Suprapubic skin (tissue), 4 donors: ENCODE results near the gene GPER1. TPM values are rescaled to one million over a fixed set of nuclear protein-coding genes. Genes with fewer than 3 reads are reported as not detected.

ENCODE experiments used
- DNase-seq, 2 donors: peaks; one replicate each; pipeline ENCODE4 v3.0.0-alpha.2; 2019; ENCODE audit warnings: low spot score in 2 of 2
- H3K27ac ChIP-seq: fragments of 200-600 bp; sonication (generic); one replicate; pipeline ENCODE4 v1.5.1; 2019
- H3K27me3 ChIP-seq: fragments of 200-600 bp; sonication (generic); one replicate; pipeline ENCODE4 v1.5.1; 2019
- H3K36me3 ChIP-seq: fragments of 200-600 bp; sonication (generic); one replicate; pipeline ENCODE4 v1.5.1; 2019
- H3K4me1 ChIP-seq: fragments of 200-600 bp; sonication (generic); one replicate; pipeline ENCODE4 v1.5.1; 2019
- H3K4me3 ChIP-seq: fragments of 200-600 bp; sonication (generic); one replicate; pipeline ENCODE4 v1.5.1; 2019; ENCODE audit warnings: mild to moderate bottlenecking
- H3K9me3 ChIP-seq: fragments of 200-600 bp; sonication (generic); one replicate; pipeline ENCODE4 v1.5.1; 2019
- EP300 ChIP-seq: sonication (generic); formaldehyde crosslinking; IDR thresholded peaks from one replicate; pipeline ENCODE4 v1.6.1; 2017; ENCODE audit warnings: antibody characterized with exemption
- POLR2A ChIP-seq, 2 donors: fragments of 450-650 bp; IDR thresholded peaks; one replicate each; pipeline ENCODE4 v1.6.1; 2017; ENCODE audit warnings: antibody characterized with exemption in 2 of 2, mild to moderate bottlenecking in 2 of 2, moderate library complexity in 2 of 2
- POLR2AphosphoS5 ChIP-seq, 3 donors: sonication (generic); formaldehyde crosslinking; IDR thresholded peaks; one replicate each; pipeline ENCODE4 v1.6.1; 2017; ENCODE audit warnings: antibody characterized with exemption in 3 of 3
- WGBS: methylation state at CpG from one replicate; pipeline ENCODE4 v1.1.5; 2018; 5-methylcytosine and 5-hydroxymethylcytosine counted together
- total RNA-seq, 4 donors: library from RNA; depleted of rRNA; stranded (reverse); fragments of >200 nt; gene quantifications; one replicate each; pipeline ENCODE4 v1.1.0, GENCODE V29; 2016
- TF ChIP-seq, protein P1 (sequence below), 2 donors: fragments of 200-600 bp in 1 of 2; fragments of 450-650 bp in 1 of 2; sonication (generic) in 1 of 2; IDR thresholded peaks; one replicate each; pipeline ENCODE4 v1.5.1; 2016 to 2019; ENCODE audit warnings: antibody characterized with exemption in 2 of 2, mild to moderate bottlenecking in 1 of 2, moderate library complexity in 1 of 2

Gene GPER1
- total RNA-seq, 4 donors from 2014 or later: 2.6 to 11.9 (median 5.1) TPM

GRCh38 chr7:1086588-1087464 is 1.1 kb upstream of the GPER1 start:
- peak overlapping the region; percentile 44 for H3K4me3 ChIP-seq
- H3K27ac ChIP-seq: no peak overlapping the region
- TF ChIP-seq POLR2AphosphoS5 (IDR thresholded peaks at IDR 0.05): no peak
- TF ChIP-seq, protein P1, sequence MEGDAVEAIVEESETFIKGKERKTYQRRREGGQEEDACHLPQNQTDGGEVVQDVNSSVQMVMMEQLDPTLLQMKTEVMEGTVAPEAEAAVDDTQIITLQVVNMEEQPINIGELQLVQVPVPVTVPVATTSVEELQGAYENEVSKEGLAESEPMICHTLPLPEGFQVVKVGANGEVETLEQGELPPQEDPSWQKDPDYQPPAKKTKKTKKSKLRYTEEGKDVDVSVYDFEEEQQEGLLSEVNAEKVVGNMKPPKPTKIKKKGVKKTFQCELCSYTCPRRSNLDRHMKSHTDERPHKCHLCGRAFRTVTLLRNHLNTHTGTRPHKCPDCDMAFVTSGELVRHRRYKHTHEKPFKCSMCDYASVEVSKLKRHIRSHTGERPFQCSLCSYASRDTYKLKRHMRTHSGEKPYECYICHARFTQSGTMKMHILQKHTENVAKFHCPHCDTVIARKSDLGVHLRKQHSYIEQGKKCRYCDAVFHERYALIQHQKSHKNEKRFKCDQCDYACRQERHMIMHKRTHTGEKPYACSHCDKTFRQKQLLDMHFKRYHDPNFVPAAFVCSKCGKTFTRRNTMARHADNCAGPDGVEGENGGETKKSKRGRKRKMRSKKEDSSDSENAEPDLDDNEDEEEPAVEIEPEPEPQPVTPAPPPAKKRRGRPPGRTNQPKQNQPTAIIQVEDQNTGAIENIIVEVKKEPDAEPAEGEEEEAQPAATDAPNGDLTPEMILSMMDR (IDR thresholded peaks at IDR 0.05): peak; percentile 80 to 84
- H3K9me3 ChIP-seq: no peaks in the 10 kb centered on the region
- H3K36me3 ChIP-seq: no peaks in the 10 kb centered on the region
- no peaks in the 10 kb centered on the region for H3K27me3 ChIP-seq
- 11% methylated on average over 28 of the region's 45 CpGs for WGBS
- DNase-seq: peak in 1 of 2 donors; percentile 84
- H3K4me1 ChIP-seq: peaks cover 53% of the 10 kb centered on the region

DNA sequence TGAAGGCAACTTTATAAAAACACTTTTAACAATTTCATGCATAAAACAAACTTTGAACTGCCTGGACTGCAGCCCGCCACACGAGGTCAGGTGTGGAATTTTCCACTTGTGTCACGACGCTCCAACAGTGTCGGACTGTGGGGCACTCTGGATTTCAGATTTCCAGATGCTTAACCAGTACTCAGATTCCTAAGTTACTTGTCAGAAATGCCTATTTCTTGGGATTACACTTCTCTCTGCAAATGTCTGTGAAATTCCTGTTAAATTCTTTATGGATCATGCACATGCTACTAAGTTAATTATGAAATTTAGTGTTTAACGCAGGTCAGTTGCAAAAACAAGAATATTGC is 473 bp upstream of the GPER1 start:
- Histone ChIP-seq H3K4me3 (peak overlapping the region; percentile 44), H3K9me3 (no peaks in the 10 kb centered on the region), H3K4me1 (peaks cover 53% of the 10 kb centered on the region), H3K27ac (no peak overlapping the region), H3K36me3 (peaks cover 3% of the 10 kb centered on the region), H3K27me3 (no peaks in the 10 kb centered on the region)
- 13% methylated on average over 6 of the region's 6 CpGs for WGBS
- TF ChIP-seq, protein P1 (IDR thresholded peaks at IDR 0.05): no peak
- TF ChIP-seq POLR2A (IDR thresholded peaks at IDR 0.05): no peak
- TF ChIP-seq EP300: no peak
- TF ChIP-seq POLR2AphosphoS5 (IDR thresholded peaks at IDR 0.05): no peak
- no peak for DNase-seq

DNA sequence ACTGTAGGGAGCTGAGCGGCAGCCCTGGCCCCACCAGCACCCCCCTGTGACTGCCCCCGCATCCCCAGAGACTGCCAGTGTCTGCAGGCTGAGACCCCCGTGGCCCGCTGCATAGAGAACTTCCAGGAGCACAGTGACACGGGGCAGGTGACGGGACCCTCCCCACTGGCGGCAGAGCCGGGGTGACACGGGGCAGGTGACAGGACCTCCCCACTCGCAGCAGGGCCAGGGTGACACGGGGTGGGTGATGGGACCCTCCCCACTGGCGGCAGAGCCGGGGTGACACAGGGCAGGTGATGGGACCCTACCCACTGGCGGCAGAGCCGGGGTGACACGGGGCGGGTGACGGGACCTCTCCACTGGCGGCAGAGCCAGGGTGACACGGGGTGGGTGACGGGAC is 2.3 kb downstream of the GPER1 start:
- 90% methylated on average over 14 of the region's 21 CpGs for WGBS
- TF ChIP-seq EP300: no peak
- TF ChIP-seq, protein P1 (IDR thresholded peaks at IDR 0.05): no peak
- no peak for TF ChIP-seq POLR2A (IDR thresholded peaks at IDR 0.05)
- TF ChIP-seq POLR2AphosphoS5 (IDR thresholded peaks at IDR 0.05): no peak
- Histone ChIP-seq H3K27ac (no peak overlapping the region), H3K9me3 (no peaks in the 10 kb centered on the region), H3K4me3 (no peak overlapping the region), H3K27me3 (no peaks in the 10 kb centered on the region), H3K4me1 (peaks cover 35% of the 10 kb centered on the region), H3K36me3 (peaks cover 20% of the 10 kb centered on the region)
- no peak for DNase-seq

DNA sequence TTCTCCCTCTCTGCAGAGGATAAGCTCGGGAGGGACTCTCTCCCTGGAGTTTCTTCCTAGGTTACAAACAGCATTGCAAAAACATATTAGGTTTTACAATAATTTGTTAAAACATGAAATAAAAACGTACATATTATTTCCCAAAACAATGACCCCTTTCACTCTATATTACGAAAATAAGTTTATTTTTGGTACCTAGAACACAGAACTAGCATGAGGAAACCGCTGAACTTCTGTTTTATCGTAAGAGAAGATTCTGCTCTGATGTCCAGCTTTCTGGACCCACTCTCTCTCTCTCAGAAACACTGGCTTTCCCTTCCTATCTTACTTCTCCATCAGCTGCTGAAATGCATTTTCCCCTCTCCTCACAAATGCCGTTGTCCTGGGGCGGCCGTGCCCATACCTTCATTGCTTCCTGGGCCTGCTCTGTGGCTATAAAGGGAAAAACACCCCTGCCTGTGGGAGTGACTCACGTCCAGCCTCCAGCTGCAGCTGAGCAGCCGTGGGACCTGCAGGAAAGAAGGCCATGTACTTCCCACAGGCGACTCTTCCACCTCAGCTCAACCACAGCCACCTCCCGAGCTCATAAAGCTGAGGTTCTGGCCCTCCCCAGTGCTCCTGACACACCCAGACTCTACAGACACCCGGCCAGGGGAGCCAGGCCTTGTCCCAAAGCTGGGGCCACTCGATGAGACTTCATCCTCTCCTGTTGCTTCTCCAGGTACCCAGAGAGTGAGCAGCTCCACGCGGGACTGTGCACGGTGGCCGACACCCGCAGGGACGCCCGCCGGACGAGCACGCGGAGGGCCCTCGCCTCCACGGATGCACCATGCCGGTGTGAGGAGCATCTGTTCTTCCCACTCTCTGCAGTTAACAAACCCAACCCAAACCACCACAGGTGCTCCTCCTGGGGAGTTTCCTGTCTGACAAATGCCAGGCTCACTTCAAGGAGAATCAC is 3.1 kb downstream of the GPER1 start:
- 79% methylated on average over 20 of the region's 28 CpGs for WGBS
- H3K36me3 ChIP-seq: peaks cover 20% of the 10 kb centered on the region
- H3K4me1 ChIP-seq: peaks cover 40% of the 10 kb centered on the region
- TF ChIP-seq POLR2A (IDR thresholded peaks at IDR 0.05): no peak
- no peak for TF ChIP-seq EP300
- no peak for TF ChIP-seq POLR2AphosphoS5 (IDR thresholded peaks at IDR 0.05)
- TF ChIP-seq, protein P1 (IDR thresholded peaks at IDR 0.05): no peak
- no peaks in the 10 kb centered on the region for H3K27me3 ChIP-seq
- no peak overlapping the region for H3K27ac ChIP-seq
- no peak for DNase-seq
- no peak overlapping the region for H3K4me3 ChIP-seq
- H3K9me3 ChIP-seq: no peaks in the 10 kb centered on the region

DNA sequence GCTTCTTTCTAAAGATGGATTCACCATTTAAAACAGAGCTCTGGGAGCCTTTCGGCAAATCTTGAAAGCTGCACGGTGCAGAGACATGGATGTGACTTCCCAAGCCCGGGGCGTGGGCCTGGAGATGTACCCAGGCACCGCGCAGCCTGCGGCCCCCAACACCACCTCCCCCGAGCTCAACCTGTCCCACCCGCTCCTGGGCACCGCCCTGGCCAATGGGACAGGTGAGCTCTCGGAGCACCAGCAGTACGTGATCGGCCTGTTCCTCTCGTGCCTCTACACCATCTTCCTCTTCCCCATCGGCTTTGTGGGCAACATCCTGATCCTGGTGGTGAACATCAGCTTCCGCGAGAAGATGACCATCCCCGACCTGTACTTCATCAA is 3.7 kb downstream of the GPER1 start:
- Histone ChIP-seq H3K4me1 (peaks cover 40% of the 10 kb centered on the region), H3K36me3 (peaks cover 20% of the 10 kb centered on the region)
- DNase-seq: no peak

More for the DNA sequence above, 3.7 kb downstream of the GPER1 start:
- Histone ChIP-seq H3K9me3 (no peaks in the 10 kb centered on the region), H3K4me3 (no peak overlapping the region), H3K27me3 (no peaks in the 10 kb centered on the region), H3K27ac (no peak overlapping the region)
- WGBS: 95% methylated on average over 18 of the region's 18 CpGs
- TF ChIP-seq, protein P1 (IDR thresholded peaks at IDR 0.05): no peak
